Anterior cingulate cortex (tissue), 58 donors: Measurements from ENCODE around the gene SERTM1.
A peak's percentile ranks its signal among the peaks of the same experiment; 100 is the strongest.

Experiments used
- DNase-seq, 58 donors: peaks; one replicate each; lab custom pipeline; 2025; lab: John Stamatoyannopoulos, UW

SERTM1 gene

DNA sequence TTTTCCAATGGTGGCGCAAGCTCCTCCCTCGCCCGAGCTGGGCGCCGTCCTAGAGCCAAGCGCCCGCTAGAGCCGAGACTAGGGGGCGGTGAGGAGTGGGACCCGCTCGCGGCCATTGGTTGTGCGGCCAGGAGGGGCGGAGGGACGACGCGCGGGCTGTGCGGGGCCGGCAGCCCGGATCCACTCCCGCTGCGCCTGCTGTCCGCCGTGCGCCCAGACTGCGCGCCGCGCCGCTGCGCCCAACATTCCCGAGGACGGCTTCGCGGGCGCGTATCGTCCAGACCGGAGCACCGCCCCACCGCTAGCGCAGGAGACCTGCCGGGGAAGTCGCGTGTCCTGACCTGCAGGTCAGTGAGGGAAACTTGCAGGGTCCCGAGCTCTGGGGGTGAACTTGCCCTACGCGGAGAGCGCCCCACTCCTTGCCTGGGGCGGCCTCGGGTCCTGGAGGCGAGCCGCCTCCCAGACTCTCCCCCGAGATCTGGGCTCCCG is at the start of gene SERTM1:
Gene SERTM1, plus strand, starts transcription at position 183 of the 489 bp plus-strand sequence. CDS start 21,059 bp downstream, outside the sequence.
- peak in 22 of 58 donors; percentile 12 to 66 (median 43) for DNase-seq

DNA sequence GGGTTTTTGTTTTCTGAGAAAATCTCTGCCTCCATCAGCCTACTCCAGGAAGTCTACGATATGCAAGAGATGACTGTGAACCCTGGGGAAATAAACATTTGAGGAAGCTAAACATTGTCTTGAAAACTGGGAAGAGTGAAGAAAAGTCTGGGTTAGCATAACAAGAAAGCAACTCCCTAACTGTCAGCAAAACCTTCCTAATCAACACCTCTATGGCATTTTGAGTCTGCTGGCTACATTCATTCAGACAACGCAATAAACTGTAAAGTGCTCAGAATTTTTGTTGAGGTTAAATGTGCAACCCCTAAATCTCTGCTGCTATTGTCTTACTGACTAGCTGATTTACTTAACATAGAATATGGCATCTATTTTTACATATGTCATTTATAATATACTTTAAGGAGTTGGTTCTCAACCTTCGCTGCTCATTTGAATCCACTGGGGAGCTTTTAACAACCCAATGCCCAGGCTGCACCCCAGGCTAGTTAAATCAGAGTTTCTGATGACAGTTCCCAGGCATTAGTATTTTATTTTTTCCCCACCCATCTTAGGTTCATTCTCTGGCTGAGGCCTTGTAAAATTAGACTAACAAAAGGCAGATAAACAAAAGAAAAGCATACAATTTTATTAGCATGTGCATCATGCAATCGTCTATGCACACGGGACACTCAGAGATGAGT is 45.3 kb upstream of the SERTM1 start:
- no peak for DNase-seq

DNA sequence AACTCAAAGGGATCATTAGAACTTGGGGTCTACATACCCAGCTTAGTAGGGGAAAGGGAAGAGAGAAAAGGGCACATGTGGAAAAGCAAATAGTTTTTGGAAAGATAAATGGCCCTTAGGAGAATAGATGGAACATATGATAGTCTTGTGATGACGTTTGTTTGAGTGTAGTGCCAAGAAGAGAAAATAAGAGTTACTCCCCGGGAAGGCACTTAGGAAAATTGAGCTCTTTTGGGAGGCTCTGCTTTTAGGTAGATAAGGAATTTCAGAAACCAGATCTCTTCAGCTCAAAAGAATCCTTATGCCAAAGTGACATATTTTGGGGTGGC is 44.8 kb upstream of the SERTM1 start:
- no peak for DNase-seq

DNA sequence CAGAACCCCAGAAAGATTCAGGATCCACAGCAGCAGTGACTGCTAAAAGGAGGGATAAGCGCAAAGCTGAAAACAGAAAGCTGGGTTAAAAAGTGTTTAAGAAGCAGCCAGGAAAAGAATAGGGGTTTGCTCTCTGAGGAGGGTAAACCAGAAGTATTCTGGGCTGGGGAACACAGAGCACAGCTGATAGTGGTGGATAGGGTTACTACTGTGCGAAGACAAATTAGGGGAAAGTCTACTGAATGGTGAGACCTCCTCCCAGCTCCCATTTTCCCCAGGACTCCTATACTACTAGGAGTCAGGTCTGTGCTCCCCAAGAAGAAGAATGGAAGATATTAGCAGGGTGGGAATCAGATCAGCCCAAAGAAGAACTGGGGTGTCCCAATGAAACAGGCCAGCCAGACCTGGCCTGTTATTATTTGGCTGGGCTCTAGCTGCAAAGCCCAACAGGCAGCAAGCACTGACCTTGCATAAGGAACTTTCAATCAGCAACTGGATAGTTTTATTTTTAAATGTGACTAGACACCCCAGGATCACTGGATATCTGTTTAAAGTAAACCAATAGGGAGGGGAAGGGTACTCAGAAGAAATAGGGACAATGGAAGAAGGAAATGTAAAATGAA is 43.5 kb upstream of the SERTM1 start:
- DNase-seq = no peak

DNA sequence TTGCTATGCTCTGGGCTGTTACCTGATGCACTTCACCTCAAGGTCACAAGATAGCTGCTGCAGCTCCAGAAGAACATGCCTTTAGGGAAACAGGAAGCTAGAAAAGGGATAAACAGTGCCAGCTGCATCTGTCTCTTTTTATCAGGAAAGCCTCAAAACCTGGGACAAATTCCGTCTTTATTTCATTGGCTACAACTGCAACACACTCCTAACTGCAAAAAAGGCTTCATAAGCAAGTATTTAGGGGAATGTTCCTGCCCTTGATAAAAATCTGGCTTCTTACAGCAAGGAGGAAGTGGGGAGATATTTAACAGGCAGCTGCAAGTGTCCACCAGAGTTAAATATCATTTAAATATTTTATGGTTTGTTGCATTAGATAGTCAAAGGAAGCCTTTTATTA is 34.2 kb upstream of the SERTM1 start:
- DNase-seq = no peak

DNA sequence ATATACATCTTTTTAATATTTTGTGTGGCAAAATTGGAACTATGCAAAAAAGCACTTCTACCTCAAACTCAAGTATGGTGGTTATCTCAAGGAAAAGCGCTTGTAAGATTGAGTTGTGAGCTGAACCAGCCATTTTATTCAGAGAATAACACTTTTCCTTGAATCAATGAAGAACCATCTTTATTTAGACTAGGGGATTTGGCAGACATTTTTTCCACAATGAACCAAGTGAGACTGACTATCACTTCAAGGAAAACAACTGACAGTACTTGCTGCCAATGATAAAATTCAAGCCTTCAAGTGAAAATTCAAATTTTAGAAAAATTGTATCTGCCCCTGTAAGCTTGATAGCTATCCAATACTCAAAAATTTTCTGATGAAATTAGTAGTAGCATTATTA is 23.2 kb upstream of the SERTM1 start:
- DNase-seq = no peak

DNA sequence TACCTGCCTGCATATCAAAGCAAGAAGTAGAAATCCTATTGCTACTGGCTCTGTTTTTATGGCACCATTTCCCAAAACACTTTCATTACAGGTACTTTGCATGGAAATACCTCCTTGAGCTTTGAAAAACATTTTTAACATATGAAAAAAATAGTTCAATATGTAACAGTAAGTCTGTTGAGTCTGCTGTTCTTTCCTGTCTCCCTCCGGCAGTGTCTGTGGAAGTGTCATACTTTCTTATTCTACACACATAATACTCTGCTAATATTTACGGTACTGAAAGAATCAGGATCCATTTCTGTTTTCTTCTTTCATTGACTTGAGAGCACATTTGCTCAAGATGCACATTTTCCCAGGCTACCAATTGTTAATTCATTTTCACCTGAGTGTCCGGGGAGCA is 8.2 kb upstream of the SERTM1 start:
- DNase-seq = no peak

DNA sequence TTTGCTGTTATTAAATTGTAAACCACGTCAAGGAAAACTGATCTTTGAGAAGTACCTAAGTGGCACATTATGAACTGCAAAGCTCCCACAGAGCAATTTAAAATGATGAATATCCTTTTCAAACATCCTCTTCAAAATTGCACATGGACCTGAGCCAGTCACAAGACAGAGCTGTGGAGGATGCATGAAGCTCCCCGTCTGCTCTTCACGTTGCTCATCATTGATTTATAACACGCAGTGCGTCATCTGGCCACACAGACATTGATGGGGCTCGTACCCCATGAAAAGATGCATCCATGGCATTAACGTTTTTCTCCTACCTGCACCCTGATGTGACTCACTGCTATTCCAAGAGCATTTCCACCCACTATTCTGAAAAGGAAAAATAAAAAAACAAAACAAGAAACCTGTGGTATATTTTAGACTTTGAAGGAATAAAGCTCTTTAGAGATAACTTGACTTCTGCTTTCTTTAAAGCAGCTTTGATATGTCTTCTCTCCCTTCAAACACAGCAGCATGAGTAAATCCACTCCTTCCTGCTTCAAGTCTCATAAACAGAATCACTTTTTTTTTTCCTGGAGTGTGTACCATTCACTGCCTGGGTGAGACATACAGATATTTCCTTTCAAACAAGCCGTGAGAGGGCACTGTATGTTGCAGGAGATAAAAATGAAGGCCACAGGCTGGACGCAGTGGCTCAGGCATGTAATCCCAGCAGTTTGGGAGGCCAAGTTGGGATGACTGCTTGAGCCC is 7.2 kb upstream of the SERTM1 start:
- DNase-seq = peak in 3 of 58 donors; percentile 14 to 21 (median 18)

DNA sequence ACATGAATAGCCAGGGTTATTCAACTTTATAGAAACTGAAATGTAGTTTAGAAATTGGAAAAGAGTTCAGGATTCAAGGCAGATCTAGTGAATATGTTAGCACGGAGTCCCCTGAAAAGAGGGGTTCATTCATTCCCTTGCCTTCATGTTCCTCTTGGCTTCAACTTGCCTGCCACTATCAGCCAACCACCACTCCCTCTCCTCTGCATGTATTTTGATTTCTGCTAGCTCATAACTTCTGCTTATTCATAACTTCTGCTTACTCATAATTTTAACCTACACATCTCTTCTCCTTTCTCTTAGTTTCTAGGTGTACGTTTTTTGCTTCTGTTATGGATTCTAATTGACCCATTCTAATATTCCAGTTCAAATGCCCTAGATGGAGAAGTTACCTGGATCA is 5.5 kb upstream of the SERTM1 start:
- no peak for DNase-seq

DNA sequence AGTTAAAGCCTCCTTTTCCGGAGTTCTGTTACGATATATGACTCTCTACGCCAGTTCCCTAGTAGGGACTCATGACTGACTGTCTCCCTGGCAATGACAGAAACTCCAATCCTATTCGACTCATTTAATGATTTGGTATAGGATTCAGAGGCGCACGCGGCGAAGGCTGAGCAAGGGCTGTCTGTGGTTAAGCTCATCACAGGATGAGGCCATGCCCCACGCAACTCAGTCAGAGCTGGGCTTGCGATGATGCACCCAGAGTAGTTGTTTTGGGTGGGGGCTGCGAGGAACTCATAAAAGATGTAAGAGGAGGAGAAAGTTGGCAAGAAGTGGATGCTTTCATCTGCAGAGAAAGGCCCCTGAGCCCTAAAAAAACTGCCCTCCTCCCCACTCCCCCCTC is 468 bp upstream of the SERTM1 start:
- DNase-seq = peak in 1 of 58 donors; percentile 59

DNA sequence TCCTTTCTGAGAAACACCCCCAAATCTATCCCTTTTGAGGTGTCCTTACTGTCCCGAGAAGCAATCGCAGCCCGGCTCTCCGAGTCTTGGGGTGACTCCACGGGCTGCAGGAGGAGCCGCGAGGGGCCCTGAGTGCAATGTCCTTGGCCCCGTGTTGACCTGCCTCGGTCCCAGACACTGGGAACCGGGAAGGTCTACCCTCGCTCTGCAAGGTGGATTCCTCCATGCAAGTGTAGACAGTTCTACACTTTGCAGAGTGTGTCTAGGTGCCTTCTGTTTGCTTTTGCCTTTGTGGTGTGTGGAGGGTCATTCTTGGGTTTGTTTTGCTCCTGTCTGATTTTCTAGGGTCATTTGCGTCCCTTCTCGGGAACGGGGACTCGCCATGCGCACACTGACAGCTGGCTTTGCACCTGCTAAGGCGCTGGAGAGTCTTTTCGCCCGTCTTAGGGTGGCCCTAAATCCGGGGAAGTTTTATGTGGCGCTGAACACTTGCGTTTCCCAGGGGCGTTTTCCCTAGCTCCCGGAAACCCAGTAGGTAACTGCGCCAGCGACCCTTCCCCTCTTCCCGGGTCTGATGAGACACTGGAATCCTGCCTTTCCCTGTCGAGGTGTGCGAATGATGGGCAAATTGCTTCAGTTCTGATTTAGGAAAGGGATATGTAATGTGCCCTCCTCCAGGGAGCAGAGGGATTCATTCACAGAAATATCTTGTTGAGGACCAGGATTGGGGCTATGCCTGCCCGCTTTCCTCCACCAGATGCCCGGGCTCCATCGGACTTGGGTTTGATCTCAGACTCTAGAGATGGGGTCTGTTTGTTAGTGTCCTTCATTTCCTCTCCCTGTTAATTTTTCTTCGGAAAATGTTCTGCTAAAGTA is 755 bp downstream of the SERTM1 start:
- no peak for DNase-seq

DNA sequence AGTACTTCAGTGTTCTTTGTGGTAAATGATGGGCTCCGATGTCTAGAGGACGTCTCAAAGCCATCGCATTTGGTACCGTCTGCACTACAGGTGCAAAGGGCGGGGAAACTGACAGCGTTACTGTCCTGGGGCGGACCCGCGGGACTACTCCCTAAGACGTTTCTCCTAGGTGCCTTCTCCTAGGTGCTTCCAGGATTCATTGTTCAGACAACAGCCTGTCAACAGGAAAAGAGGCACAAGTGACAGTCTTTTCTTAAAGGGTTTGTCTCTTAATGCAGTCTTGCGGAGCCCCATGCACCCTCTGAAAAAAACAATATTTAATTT is 1.4 kb downstream of the SERTM1 start:
- DNase-seq = no peak

DNA sequence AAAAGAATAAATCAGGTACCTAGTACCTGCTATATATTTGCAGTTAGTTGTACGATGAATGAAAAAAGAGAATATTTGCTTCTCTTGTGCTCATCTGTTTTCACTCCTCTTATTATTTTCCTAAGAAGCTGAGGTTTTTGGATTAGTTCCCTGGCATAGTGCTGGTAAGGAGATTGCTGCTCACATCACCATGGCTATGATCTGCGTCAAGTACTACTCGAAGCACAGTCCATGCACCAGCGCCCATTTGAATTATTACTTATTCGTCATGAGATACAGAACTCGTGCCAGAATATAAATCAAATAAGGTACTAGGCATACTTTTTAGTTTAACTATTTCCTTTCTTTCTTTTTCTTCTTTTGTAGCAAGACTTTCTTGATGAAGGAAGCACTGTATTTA is 7.1 kb downstream of the SERTM1 start:
- DNase-seq = no peak

DNA sequence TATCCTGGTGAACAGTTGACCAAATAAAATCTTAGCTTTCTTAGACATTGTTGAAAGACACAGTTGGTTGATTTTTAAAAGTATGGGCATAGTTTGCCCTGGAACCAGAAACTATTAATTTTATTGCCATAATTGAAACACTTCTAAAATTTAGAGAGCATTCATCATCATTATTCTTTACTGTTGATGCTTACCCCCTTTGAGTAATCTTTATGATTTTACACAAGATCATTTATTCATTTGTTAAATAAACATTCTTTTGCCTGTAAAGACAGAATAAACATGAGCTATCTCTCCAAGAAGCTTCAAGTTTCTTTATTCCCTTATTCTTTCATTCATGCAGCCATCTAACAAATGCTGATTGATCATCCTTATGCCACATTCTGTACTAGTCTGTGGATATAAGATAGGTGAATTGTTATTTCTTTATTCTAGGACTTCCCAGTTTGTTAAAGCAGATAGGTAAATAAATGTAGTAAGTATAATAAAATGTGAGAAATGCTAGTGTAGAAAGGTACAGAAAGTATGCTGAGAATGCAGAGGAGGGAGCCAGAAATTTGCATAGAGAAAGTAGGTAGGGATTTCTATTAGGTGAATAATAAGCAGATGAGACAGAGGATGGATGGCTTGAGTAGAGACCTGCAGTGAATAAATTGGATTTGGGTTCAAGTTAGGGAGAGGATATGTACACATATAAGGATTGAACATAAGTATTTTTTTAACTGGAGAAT is 8.2 kb downstream of the SERTM1 start:
- DNase-seq = no peak

DNA sequence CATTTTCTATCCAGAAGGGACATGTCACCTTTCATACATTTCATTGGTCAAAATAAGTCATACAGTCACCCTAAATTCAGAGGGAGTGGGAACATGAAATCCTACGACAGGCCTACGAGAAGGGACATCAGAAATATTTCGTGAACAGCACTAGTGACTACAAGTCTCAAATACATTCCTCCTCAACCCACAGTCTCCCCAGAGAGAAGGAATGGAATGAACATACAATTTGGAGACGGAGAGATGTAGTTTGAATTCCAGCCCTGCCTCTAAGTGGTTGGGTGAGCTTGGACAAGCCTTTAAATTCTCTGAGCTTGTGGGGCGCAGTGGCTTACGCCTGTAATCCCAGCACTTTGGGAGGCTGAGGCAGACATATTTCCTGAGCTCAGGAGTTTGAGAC is 9.9 kb downstream of the SERTM1 start:
- no peak for DNase-seq

DNA sequence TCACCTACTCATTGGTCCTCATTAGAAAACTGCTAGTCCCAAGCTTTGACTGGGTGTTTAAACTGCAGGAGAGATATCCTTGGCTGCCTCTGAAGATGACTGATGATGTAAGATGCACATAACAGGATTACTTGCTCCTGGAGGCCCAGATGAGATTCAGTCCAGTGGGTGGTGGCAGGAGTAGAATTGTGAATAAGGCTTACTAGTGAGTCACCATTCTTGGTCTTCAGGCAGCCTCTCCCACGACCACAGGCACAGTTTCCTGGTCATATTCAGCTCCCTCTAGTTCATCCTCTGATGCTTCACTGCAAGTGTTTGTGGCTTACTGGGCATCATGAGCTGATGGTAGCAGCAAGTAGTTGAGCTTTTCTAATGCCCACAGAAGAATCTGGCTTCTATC is 12.1 kb downstream of the SERTM1 start:
- DNase-seq = peak in 5 of 58 donors; percentile 11 to 52 (median 31)

DNA sequence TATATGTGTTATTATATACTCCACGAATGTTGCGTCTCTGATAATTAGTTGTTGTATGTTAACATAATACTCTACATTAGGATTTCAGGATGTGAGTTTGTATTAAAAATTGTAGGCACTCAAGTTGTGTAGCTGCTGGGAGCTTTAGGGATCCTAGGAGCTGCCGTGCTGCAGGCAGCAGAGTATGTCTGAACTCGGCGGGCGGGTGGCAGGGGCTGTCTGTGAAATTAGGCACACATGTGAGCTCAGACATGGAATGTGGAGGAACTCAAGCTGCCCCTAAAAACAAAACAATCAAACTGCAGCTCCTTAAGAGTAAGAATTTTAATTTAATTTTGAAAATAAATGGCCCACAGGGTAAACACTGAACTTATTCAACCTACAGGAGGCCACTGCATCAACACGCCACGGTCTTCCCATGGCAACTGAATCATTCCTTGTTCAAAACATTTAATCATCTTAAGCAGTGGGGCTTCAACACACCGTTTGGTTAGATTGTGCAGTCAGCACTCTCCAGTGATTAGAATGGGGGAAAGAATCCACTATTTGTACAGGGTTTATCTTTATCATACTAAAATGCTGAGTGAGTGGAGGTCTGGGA is 22.7 kb downstream of the SERTM1 start:
- no peak for DNase-seq

DNA sequence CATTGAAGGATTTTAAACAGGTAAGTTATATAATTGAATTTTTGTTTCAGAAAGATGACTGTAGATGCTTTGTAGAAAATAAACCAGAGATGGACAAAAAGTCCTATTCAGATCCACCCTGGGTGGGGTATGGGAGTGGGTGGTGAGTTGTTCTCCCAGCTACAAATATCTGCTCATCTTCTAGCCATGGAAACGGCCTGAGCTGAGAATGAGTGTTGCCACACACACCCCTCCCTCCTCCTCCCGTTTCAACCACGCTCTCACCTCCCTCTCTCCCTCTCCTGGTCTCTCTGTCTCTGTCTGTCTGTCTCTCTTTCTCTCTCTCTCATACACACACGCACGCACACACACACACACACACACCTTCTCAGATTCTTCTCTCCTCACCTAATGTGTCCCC is 26.4 kb downstream of the SERTM1 start:
- peak in 7 of 58 donors; percentile 1 to 17 (median 12) for DNase-seq

DNA sequence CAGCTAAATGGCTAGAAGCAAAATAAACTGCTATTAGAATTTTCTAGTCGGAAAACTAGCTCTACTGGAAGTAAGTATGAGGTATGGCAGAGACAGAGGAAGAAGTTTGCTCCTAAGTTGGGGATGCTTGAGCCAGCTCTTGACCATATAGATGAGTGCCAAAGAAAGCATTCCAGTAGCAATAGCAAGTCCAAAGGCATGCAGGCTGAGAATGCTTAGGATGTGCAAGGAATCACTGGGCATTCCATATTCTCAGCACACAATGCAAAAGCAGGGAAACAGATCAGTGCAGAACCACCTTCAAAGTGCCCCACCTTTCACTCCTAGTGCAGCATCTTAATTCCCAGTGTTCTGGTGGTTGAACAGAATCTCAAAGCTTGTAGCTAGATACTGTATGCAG is 32.9 kb downstream of the SERTM1 start:
- no peak for DNase-seq
